Measurements from ENCODE around the gene SEMA6A. TPM values are rescaled to one million over a fixed set of nuclear protein-coding genes. Genes with fewer than 3 reads are reported as not detected.

The SEMA6A gene
- total and polyA plus RNA-seq, 9 of the 15 experiments (the other 6 are each of a cell fraction or from before 2014, with no cell fraction given) = 0.04 to 0.42 (median 0.18) TPM; not detected in 5

DNA sequence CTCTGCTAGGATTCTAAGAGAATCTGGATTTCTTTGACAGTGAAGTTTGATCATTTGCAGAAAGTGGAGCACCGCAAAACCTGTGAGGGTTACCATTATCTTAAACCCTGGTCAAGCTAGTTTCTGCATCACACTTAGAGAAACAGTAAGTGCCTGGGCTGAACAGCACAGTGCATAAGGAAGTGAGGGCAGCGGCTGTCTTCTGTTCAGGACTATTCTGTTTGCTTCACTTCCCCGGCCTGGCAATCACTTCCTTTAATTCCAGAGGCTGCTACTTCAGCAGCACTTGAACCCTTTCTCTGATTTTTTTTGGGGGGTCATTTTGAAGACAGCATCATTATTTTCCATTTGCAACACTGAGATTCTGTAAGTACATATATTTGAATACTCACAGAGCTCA lies 32.0 kb downstream of the SEMA6A start:
- Histone ChIP-seq H3K4me1 (replicated peaks in 1 of 2; ENCODE audit: control insufficient read depth in 2 of 2, insufficient read depth in 2 of 2, low read length in 2 of 2) (no peaks in the 10 kb centered on the region), H3K9me3 (replicated peaks; ENCODE audit: control insufficient read depth, insufficient read depth, low read depth, low read length) (no peaks in the 10 kb centered on the region; the same call in none of the 2 replicates), H3K9me1 (ENCODE audit: control insufficient read depth, insufficient read depth, low read length) (no peaks in the 10 kb centered on the region), H3K27me3 (ENCODE audit: control insufficient read depth in 2 of 2, insufficient read depth in 2 of 2, low read length in 2 of 2) (no peaks in the 10 kb centered on the region), H4K20me1 (replicated peaks; ENCODE audit: control insufficient read depth, insufficient read depth, low read length) (no peaks in the 10 kb centered on the region), H3K79me2 (ENCODE audit: control insufficient read depth, insufficient read depth, low read length) (no peaks in the 10 kb centered on the region), H2AFZ (ENCODE audit: low read depth, low read length) (no peak overlapping the region), H3K9ac (ENCODE audit: insufficient read depth in 1 of 2, low read depth in 2 of 2, low read length in 2 of 2) (no peak overlapping the region), H3K27ac (ENCODE audit: extremely low read depth, low read depth, low read length) (no peak overlapping the region), H3K4me3 (no peak overlapping the region), H3K36me3 (ENCODE audit: control insufficient read depth, insufficient read depth, low read length) (no peaks in the 10 kb centered on the region), H3K4me2 (ENCODE audit: insufficient read depth, low read length) (no peak overlapping the region)
- intact Hi-C loops (cut with micrococcal nuclease) = no loop called here
- no peak for ATAC-seq
- FAIRE-seq = no peak
- in situ Hi-C loops (cut with MboI) = no loop called here
- WGBS (ENCODE audit: insufficient coverage, low coverage, missing lambda C conversion rate) = 0% methylated on average over 3 of the region's 3 CpGs
- BruUV-seq (replicated peaks) = no TSS peak
- no peak for DNase-seq (ENCODE audit: extremely low read depth in 1 of 4, low spot score in 3 of 4)
- ChIA-PET POLR2A (interaction anchor here (0.9 kb wide), 1 partner anchor 319 kb away, joined by 3 read pairs; no protein-coding TSS in a partner anchor), CTCF (ENCODE audit: low intra/inter-chr PET ratio) (no interaction called here)
- TF ChIP-seq RBM22 (IDR thresholded peaks at IDR 0.05; ENCODE audit: low read depth, low read length, poor library complexity, severe bottlenecking) (no peak), IFI16 (CRISPR knock-in tag; IDR thresholded peaks at IDR 0.05) (no peak), DDX20 (tag; IDR thresholded peaks at IDR 0.05; ENCODE audit: low read depth) (no peak), JUND (IDR thresholded peaks at IDR 0.05; ENCODE audit: borderline replicate concordance, low read depth, low read length) (no peak), JUND (tag; IDR thresholded peaks at IDR 0.05; ENCODE audit: borderline replicate concordance, low read depth, low read length) (no peak), CBFA2T3 (IDR thresholded peaks at IDR 0.05) (no peak), ZNF609 (CRISPR knock-in tag; IDR thresholded peaks at IDR 0.05; ENCODE audit: borderline replicate concordance) (no peak), SP2 (IDR thresholded peaks at IDR 0.05; ENCODE audit: extremely low read depth, low read depth, low read length, poor library complexity, severe bottlenecking) (no peak), ZNF696 (CRISPR knock-in tag; conservative IDR thresholded peaks at IDR 0.05) (no peak), GTF2F1 (IDR thresholded peaks at IDR 0.05; ENCODE audit: low read depth, low read length) (no peak), EP400 (IDR thresholded peaks at IDR 0.05) (no peak), ZBTB9 (CRISPR knock-in tag; IDR thresholded peaks at IDR 0.05) (no peak), FOXP1 (CRISPR knock-in tag; IDR thresholded peaks at IDR 0.05) (no peak), COPS2 (conservative IDR thresholded peaks at IDR 0.05) (no peak), ZEB2 (IDR thresholded peaks at IDR 0.05) (no peak), ELF1 (tag; IDR thresholded peaks at IDR 0.05) (no peak), RBM17 (IDR thresholded peaks at IDR 0.05; ENCODE audit: borderline replicate concordance, low read depth, low read length) (no peak), ZNF644 (tag; IDR thresholded peaks at IDR 0.05; ENCODE audit: low read depth) (no peak), POLR2AphosphoS5 (IDR thresholded peaks at IDR 0.05; ENCODE audit: control insufficient read depth, insufficient read depth, low read depth, low read length) (no peak)

Measured in K562 (cell line).